Measurements from ENCODE around the gene CRKL.

The CRKL gene

DNA sequence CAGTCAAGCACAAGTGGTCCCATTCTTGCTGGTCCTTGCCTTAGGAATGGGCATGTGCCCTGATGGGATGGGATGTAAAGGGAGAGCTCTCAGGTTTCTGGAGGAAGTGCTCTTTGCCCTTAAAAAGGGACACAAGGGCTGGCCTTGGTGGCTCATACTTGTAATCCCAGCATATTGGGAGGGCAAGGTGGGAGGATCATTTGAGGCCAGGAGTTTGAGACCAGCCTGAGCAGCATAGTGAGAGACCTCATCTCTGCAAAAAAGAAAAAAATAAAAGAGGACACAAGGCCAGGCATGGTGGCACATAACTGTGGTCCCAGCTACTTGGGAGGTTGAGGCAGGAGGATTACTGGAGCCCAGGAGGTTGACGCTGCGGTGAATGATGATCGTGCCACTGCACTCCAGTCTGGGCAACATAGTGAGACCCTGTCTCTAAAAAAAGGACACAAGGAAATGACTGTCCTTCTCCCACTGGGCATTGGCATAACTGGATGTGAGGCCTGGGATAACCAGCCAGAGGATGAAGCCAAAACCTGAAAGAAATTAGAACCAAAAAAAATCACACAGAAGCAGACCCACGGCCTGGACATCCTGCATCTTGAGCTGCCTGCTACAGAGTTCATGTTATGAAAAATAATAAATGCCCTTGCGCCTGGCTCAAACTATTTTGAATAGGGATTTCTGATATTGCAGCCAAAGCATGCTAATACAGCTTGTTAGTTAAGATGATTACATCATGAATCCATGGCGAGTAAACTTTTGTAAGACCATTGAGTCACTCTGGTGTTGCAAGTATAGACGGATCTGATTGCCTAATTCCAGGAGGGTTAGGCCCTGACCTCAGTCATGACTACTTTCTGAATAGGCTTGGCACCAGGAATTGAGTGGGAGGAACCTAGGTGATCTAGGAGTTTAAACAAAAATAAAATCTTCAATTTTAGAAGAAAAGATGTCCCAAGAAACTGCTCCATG is 12.9 kb upstream of the CRKL start (continued):
- TF ChIP-seq, protein P1, sequence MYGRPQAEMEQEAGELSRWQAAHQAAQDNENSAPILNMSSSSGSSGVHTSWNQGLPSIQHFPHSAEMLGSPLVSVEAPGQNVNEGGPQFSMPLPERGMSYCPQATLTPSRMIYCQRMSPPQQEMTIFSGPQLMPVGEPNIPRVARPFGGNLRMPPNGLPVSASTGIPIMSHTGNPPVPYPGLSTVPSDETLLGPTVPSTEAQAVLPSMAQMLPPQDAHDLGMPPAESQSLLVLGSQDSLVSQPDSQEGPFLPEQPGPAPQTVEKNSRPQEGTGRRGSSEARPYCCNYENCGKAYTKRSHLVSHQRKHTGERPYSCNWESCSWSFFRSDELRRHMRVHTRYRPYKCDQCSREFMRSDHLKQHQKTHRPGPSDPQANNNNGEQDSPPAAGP (tag by site-specific recombination; IDR thresholded peaks at IDR 0.05): peak; percentile 51; the same call in 1 of the 2 replicates
- TF ChIP-seq ZNF585B (tag by site-specific recombination; IDR thresholded peaks at IDR 0.05) (no peak), ZBTB21 (tag by site-specific recombination; IDR thresholded peaks at IDR 0.05) (peak; percentile 89), FEZF1 (tag by site-specific recombination; IDR thresholded peaks at IDR 0.05) (no peak), ZNF335 (tag by site-specific recombination; conservative IDR thresholded peaks at IDR 0.05) (peak; percentile 16; the same call in 1 of the 2 replicates), ZNF23 (tag by site-specific recombination; IDR thresholded peaks at IDR 0.05; ENCODE audit: borderline replicate concordance) (no peak), SALL2 (tag by site-specific recombination; IDR thresholded peaks at IDR 0.05; ENCODE audit: borderline replicate concordance) (no peak), ZNF354C (tag by site-specific recombination; IDR thresholded peaks at IDR 0.05; ENCODE audit: borderline replicate concordance, low read depth) (no peak), ZNF768 (tag by site-specific recombination; IDR thresholded peaks at IDR 0.05) (no peak), ZEB2 (tag by site-specific recombination; IDR thresholded peaks at IDR 0.05) (peak; percentile 62; the same call in 1 of the 2 replicates), ZNF664 (tag by site-specific recombination; IDR thresholded peaks at IDR 0.05) (no peak), MYNN (tag by site-specific recombination; IDR thresholded peaks at IDR 0.05; ENCODE audit: borderline replicate concordance) (no peak)
- TF ChIP-seq, protein P2, sequence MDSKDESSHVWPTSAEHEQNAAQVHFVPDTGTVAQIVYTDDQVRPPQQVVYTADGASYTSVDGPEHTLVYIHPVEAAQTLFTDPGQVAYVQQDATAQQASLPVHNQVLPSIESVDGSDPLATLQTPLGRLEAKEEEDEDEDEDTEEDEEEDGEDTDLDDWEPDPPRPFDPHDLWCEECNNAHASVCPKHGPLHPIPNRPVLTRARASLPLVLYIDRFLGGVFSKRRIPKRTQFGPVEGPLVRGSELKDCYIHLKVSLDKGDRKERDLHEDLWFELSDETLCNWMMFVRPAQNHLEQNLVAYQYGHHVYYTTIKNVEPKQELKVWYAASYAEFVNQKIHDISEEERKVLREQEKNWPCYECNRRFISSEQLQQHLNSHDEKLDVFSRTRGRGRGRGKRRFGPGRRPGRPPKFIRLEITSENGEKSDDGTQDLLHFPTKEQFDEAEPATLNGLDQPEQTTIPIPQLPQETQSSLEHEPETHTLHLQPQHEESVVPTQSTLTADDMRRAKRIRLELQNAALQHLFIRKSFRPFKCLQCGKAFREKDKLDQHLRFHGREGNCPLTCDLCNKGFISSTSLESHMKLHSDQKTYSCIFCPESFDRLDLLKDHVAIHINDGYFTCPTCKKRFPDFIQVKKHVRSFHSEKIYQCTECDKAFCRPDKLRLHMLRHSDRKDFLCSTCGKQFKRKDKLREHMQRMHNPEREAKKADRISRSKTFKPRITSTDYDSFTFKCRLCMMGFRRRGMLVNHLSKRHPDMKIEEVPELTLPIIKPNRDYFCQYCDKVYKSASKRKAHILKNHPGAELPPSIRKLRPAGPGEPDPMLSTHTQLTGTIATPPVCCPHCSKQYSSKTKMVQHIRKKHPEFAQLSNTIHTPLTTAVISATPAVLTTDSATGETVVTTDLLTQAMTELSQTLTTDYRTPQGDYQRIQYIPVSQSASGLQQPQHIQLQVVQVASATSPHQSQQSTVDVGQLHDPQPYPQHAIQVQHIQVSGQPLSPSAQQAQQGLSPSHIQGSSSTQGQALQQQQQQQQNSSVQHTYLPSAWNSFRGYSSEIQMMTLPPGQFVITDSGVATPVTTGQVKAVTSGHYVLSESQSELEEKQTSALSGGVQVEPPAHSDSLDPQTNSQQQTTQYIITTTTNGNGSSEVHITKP (tag by site-specific recombination; IDR thresholded peaks at IDR 0.05): peak; percentile 27; the same call in 1 of the 2 replicates
- TF ChIP-seq, protein P3, sequence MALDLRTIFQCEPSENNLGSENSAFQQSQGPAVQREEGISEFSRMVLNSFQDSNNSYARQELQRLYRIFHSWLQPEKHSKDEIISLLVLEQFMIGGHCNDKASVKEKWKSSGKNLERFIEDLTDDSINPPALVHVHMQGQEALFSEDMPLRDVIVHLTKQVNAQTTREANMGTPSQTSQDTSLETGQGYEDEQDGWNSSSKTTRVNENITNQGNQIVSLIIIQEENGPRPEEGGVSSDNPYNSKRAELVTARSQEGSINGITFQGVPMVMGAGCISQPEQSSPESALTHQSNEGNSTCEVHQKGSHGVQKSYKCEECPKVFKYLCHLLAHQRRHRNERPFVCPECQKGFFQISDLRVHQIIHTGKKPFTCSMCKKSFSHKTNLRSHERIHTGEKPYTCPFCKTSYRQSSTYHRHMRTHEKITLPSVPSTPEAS (tag by site-specific recombination; IDR thresholded peaks at IDR 0.05): no peak
- TF ChIP-seq, protein P4, sequence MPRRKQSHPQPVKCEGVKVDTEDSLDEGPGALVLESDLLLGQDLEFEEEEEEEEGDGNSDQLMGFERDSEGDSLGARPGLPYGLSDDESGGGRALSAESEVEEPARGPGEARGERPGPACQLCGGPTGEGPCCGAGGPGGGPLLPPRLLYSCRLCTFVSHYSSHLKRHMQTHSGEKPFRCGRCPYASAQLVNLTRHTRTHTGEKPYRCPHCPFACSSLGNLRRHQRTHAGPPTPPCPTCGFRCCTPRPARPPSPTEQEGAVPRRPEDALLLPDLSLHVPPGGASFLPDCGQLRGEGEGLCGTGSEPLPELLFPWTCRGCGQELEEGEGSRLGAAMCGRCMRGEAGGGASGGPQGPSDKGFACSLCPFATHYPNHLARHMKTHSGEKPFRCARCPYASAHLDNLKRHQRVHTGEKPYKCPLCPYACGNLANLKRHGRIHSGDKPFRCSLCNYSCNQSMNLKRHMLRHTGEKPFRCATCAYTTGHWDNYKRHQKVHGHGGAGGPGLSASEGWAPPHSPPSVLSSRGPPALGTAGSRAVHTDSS (tag by site-specific recombination; IDR thresholded peaks at IDR 0.05): no peak
- TF ChIP-seq, protein P5, sequence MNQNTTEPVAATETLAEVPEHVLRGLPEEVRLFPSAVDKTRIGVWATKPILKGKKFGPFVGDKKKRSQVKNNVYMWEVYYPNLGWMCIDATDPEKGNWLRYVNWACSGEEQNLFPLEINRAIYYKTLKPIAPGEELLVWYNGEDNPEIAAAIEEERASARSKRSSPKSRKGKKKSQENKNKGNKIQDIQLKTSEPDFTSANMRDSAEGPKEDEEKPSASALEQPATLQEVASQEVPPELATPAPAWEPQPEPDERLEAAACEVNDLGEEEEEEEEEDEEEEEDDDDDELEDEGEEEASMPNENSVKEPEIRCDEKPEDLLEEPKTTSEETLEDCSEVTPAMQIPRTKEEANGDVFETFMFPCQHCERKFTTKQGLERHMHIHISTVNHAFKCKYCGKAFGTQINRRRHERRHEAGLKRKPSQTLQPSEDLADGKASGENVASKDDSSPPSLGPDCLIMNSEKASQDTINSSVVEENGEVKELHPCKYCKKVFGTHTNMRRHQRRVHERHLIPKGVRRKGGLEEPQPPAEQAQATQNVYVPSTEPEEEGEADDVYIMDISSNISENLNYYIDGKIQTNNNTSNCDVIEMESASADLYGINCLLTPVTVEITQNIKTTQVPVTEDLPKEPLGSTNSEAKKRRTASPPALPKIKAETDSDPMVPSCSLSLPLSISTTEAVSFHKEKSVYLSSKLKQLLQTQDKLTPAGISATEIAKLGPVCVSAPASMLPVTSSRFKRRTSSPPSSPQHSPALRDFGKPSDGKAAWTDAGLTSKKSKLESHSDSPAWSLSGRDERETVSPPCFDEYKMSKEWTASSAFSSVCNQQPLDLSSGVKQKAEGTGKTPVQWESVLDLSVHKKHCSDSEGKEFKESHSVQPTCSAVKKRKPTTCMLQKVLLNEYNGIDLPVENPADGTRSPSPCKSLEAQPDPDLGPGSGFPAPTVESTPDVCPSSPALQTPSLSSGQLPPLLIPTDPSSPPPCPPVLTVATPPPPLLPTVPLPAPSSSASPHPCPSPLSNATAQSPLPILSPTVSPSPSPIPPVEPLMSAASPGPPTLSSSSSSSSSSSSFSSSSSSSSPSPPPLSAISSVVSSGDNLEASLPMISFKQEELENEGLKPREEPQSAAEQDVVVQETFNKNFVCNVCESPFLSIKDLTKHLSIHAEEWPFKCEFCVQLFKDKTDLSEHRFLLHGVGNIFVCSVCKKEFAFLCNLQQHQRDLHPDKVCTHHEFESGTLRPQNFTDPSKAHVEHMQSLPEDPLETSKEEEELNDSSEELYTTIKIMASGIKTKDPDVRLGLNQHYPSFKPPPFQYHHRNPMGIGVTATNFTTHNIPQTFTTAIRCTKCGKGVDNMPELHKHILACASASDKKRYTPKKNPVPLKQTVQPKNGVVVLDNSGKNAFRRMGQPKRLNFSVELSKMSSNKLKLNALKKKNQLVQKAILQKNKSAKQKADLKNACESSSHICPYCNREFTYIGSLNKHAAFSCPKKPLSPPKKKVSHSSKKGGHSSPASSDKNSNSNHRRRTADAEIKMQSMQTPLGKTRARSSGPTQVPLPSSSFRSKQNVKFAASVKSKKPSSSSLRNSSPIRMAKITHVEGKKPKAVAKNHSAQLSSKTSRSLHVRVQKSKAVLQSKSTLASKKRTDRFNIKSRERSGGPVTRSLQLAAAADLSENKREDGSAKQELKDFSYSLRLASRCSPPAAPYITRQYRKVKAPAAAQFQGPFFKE (tag by site-specific recombination; IDR thresholded peaks at IDR 0.05; ENCODE audit: borderline replicate concordance): no peak
- TF ChIP-seq, protein P6, sequence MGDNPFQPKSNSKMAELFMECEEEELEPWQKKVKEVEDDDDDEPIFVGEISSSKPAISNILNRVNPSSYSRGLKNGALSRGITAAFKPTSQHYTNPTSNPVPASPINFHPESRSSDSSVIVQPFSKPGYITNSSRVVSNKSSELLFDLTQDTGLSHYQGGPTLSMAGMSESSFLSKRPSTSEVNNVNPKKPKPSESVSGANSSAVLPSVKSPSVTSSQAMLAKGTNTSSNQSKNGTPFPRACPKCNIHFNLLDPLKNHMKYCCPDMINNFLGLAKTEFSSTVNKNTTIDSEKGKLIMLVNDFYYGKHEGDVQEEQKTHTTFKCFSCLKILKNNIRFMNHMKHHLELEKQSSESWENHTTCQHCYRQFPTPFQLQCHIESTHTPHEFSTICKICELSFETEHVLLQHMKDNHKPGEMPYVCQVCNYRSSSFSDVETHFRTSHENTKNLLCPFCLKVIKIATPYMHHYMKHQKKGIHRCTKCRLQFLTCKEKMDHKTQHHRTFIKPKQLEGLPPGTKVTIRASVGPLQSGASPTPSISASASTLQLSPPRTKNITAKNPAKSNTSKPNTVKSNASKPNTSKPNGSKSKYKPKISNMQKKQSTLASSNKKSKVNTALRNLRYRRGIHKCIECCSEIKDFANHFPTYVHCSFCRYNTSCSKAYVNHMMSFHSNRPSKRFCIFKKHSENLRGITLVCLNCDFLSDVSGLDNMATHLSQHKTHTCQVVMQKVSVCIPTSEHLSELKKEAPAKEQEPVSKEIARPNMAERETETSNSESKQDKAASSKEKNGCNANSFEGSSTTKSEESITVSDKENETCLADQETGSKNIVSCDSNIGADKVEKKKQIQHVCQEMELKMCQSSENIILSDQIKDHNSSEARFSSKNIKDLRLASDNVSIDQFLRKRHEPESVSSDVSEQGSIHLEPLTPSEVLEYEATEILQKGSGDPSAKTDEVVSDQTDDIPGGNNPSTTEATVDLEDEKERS (tag by site-specific recombination; IDR thresholded peaks at IDR 0.05): no peak
- TF ChIP-seq, protein P7, sequence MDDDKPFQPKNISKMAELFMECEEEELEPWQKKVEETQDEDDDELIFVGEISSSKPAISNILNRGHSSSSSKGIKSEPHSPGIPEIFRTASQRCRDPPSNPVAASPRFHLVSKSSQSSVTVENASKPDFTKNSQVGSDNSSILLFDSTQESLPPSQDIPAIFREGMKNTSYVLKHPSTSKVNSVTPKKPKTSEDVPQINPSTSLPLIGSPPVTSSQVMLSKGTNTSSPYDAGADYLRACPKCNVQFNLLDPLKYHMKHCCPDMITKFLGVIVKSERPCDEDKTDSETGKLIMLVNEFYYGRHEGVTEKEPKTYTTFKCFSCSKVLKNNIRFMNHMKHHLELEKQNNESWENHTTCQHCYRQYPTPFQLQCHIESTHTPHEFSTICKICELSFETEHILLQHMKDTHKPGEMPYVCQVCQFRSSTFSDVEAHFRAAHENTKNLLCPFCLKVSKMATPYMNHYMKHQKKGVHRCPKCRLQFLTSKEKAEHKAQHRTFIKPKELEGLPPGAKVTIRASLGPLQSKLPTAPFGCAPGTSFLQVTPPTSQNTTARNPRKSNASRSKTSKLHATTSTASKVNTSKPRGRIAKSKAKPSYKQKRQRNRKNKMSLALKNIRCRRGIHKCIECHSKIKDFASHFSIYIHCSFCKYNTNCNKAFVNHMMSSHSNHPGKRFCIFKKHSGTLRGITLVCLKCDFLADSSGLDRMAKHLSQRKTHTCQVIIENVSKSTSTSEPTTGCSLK (tag by site-specific recombination; IDR thresholded peaks at IDR 0.05): no peak

Measured in HEK293 (cell line).